Measurements from ENCODE around the gene B4GALT5.

B4GALT5 gene

DNA sequence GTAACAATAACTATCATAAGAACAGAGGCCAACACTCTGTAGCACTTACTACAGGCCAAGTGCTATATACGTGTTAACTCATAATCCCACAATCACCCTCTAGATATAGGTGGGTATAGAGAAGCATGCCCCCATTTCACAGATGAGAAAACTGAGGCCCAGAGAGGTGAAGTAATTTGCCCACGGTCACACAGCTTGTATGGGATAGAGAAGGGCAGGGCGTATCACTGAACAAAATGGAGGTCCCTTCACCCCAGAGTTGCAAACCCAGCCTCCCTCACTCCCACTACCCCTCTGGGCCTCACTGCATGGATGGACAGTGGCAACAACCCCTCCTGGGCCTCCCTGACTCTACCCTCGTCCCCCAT lies 113.9 kb downstream of the B4GALT5 start:
- TF ChIP-seq, protein P1, sequence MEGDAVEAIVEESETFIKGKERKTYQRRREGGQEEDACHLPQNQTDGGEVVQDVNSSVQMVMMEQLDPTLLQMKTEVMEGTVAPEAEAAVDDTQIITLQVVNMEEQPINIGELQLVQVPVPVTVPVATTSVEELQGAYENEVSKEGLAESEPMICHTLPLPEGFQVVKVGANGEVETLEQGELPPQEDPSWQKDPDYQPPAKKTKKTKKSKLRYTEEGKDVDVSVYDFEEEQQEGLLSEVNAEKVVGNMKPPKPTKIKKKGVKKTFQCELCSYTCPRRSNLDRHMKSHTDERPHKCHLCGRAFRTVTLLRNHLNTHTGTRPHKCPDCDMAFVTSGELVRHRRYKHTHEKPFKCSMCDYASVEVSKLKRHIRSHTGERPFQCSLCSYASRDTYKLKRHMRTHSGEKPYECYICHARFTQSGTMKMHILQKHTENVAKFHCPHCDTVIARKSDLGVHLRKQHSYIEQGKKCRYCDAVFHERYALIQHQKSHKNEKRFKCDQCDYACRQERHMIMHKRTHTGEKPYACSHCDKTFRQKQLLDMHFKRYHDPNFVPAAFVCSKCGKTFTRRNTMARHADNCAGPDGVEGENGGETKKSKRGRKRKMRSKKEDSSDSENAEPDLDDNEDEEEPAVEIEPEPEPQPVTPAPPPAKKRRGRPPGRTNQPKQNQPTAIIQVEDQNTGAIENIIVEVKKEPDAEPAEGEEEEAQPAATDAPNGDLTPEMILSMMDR (IDR thresholded peaks at IDR 0.05; ENCODE audit: insufficient read depth, low read depth, low read length, missing control alignments) = no peak
- H3K4me3 ChIP-seq (ENCODE audit: low read length) = no peak overlapping the region
- no peak for DNase-seq (ENCODE audit: low read depth)

DNA sequence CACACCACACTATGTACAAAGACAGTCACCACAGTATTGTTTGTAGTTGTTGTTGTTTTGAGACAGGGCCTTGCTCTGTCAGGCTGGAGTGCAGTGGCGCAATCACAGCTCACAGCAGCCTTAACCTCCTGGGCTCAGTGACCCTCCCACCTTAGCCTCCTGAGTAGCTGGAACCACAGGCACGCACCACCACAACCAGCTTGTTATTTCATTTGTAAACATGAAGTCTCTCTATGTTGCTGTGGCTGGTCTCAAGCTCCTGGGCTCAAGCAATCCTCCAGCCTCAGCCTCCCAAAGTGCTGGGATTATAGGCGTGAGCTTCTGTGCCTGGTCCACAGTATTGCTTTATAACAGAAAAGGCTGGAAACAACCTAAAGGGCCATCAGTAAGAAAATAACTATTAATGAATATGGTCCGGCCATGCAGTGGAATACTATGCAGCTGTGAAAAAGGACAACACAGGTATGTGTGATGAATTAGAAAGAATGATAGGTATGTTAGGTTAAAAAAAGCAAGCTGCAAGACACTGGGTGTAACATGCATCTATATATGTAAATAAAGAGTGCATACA lies 115.8 kb downstream of the B4GALT5 start:
- TF ChIP-seq, protein P1 (IDR thresholded peaks at IDR 0.05; ENCODE audit: insufficient read depth, low read depth, low read length, missing control alignments) = no peak

DNA sequence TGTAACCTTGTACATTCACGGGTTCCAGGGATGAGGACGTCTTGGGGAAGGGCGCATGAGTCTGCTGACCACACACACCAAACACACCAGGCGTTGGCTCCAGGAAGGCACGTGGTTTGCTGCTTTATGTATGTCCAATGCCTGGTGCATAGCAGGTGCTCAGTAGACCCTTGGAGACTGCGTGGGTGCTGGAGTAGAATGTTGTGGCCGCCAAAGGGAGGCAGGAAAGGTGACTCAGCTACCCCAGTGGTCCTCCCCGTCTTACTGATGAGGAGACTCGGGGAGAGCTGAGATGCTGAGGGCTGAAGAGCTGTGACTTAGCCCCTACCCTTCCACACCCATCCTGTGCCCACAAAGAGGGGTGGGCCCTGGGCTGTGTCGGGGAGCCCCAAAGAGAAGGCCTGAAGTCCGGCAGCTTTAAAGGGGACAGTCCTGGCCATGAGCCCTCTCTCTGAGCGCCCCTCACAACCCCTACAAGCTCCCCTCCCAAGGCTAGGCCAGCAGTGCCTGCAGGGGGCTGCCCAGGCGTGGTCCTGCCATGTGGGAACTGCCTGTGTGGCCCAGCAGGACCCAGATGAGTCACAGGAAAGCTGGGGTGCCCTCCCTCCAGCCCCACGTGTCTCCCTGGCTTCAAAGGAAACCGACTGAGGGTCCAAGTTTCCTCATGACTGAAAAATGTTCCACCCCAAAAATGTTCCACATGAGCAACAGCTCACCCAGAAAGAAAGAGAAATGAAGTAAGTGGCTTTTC lies 117.7 kb downstream of the B4GALT5 start:
- no peak for DNase-seq (ENCODE audit: low read depth)
- no peak overlapping the region for H3K4me3 ChIP-seq (ENCODE audit: low read length)

More for the DNA sequence above, 115.8 kb downstream of the B4GALT5 start:
- no peak overlapping the region for H3K4me3 ChIP-seq (ENCODE audit: low read length)
- DNase-seq (ENCODE audit: low read depth) = no peak

DNA sequence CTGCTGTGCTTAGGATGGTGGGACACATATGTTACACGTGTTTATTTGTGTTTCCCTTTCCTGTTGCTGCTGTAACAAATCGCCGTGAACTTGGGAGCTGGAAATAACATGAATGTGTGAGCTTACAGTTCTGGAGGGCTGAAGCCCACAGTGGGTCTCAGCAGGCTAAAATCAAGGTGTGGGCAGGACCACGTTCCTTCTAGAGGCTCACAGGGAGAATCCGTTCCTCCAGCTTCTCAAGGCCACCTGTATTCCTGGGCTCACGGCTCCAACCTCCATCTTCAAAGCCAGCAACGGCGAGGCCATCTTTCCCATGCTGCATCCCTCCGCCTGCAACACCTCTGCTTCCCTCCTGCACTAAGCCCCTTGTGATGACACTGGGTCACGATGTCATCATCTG lies 118.3 kb downstream of the B4GALT5 start:
- no peak for DNase-seq (ENCODE audit: low read depth)
- no peak overlapping the region for H3K4me3 ChIP-seq (ENCODE audit: low read length)
- TF ChIP-seq, protein P1 (IDR thresholded peaks at IDR 0.05; ENCODE audit: insufficient read depth, low read depth, low read length, missing control alignments) = no peak

More for the DNA sequence above, 117.7 kb downstream of the B4GALT5 start:
- TF ChIP-seq, protein P1 (IDR thresholded peaks at IDR 0.05; ENCODE audit: insufficient read depth, low read depth, low read length, missing control alignments) = no peak

DNA sequence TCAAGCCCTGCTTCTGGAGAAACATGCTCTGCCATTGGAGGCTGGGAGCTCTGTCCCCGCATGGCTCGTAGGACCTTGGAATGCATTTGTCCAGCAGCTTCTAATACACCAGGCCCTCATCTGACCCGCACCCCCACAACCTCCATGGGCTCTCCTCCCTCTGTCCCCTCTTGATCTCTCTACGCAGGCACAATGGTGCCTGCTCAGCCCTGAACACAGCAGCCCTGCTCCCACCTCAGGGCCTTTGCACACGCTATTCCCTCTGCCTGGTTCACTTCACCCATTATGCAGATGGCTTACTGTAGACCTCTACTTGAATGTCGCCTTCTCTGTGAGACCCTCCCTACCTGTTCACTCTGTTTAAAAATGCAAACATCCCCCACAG lies 118.8 kb downstream of the B4GALT5 start:
- H3K4me3 ChIP-seq (ENCODE audit: low read length) = no peak overlapping the region
- no peak for DNase-seq (ENCODE audit: low read depth)
- TF ChIP-seq, protein P1 (IDR thresholded peaks at IDR 0.05; ENCODE audit: insufficient read depth, low read depth, low read length, missing control alignments) = no peak

DNA sequence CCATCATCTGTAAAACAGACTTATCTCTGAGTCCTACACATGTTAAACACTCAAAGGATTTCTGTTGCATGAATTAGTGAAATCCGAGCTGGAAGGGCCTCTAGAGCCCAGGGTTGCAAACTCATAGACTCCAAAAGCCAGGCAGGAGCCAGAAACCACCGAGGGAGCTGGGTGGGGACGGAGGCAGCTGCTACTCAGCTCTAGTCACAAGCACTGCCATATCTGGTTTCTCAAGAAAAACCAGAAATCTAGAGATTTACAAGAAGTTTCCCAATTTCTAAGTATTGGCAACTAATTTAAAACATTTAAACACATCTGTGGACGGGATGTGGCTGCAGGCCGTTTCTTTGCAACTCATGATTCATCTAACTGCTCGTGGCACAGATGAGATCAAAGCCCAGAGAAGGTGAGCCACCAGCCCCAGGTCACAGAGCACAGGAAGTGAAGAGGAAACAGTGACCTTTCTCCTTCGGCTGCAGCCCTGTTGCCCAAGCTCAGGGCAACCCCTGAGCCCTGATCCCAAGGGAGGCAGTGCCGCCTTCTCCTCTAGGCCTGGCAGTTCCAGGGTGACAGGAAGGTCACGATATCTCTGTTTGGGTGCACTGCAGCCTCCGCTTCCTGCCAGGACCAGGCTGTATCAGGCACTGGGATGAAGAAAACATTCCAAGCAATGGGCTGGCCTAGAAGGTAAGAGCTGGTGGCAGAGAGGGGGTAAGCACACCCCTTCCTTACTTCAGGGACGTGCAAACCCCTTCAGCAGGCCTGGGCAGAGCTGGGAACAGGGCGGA lies 119.3 kb downstream of the B4GALT5 start:
- no peak overlapping the region for H3K4me3 ChIP-seq (ENCODE audit: low read length)
- peak; percentile 72 for DNase-seq (ENCODE audit: low read depth)
- TF ChIP-seq, protein P1 (IDR thresholded peaks at IDR 0.05; ENCODE audit: insufficient read depth, low read depth, low read length, missing control alignments) = no peak
